Measurements from ENCODE around the gene SLC25A24.
"Not testable (repeated sequence)": the region's sequence is repeated elsewhere in the genome, so short reads cannot be mapped to it uniquely, and the experiment has no call there.

DNA sequence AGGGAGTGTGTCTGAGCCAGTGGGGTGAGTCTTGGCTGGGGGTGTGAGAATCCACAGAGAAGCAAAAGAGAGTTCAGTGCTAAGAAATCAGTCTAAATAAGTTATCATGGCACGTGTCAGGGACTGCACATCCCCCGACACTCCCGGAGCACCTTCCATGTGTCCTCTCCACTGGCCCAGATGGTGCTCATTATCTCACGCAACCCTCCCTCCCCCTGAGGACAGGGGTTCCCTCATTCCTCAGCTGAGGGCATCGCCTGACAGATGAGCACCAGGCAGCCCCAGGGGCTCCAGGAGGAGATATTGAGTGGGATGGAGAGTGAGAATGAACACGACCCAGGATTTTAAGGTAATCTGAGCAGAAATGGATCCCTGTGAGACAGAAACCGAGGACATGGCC is 27.6 kb upstream of the SLC25A24 start:
- TF ChIP-seq, protein P1, sequence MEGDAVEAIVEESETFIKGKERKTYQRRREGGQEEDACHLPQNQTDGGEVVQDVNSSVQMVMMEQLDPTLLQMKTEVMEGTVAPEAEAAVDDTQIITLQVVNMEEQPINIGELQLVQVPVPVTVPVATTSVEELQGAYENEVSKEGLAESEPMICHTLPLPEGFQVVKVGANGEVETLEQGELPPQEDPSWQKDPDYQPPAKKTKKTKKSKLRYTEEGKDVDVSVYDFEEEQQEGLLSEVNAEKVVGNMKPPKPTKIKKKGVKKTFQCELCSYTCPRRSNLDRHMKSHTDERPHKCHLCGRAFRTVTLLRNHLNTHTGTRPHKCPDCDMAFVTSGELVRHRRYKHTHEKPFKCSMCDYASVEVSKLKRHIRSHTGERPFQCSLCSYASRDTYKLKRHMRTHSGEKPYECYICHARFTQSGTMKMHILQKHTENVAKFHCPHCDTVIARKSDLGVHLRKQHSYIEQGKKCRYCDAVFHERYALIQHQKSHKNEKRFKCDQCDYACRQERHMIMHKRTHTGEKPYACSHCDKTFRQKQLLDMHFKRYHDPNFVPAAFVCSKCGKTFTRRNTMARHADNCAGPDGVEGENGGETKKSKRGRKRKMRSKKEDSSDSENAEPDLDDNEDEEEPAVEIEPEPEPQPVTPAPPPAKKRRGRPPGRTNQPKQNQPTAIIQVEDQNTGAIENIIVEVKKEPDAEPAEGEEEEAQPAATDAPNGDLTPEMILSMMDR (conservative IDR thresholded peaks at IDR 0.05; ENCODE audit: low read depth, low read length) = not testable (repeated sequence)
- TF ChIP-seq EZH2 (IDR thresholded peaks at IDR 0.05; ENCODE audit: borderline replicate concordance, low read depth, low read length, poor library complexity, severe bottlenecking) = not testable (repeated sequence)
